Fibroblast of the aortic adventitia (primary cell): ENCODE data around the gene FAM53C. TPM values are rescaled to one million over a fixed set of nuclear protein-coding genes. Genes with fewer than 3 reads are reported as not detected.
"Not testable (repeated sequence)": the region's sequence is repeated elsewhere in the genome, so short reads cannot be mapped to it uniquely, and the experiment has no call there.

Experiments used
- DNase-seq: peaks from one replicate; pipeline ENCODE4 v3.0.0-alpha.2; 2010; ENCODE audit warnings: low read depth
- H3K4me3 ChIP-seq: 2 replicates; pipeline ENCODE4 v1.5.1; 2011; ENCODE audit warnings: low read depth, mild to moderate bottlenecking, control low read depth, low read length, moderate library complexity
- CTCF ChIP-seq: IDR thresholded peaks from 2 replicates; pipeline ENCODE4 v1.5.1; 2011; ENCODE audit warnings: mild to moderate bottlenecking, low read length, control low read depth, inconsistent platforms; ENCODE audit not compliant: insufficient read depth
- total RNA-seq: library from RNA; depleted of rRNA; stranded (reverse); fragments of >200 nt; gene quantifications from 2 replicates; pipeline ENCODE4 v1.2.3, GENCODE V29; 2012; ENCODE audit warnings: low replicate concordance

FAM53C gene
- 16.4 and 25.6 TPM in 2 replicates for total RNA-seq

DNA sequence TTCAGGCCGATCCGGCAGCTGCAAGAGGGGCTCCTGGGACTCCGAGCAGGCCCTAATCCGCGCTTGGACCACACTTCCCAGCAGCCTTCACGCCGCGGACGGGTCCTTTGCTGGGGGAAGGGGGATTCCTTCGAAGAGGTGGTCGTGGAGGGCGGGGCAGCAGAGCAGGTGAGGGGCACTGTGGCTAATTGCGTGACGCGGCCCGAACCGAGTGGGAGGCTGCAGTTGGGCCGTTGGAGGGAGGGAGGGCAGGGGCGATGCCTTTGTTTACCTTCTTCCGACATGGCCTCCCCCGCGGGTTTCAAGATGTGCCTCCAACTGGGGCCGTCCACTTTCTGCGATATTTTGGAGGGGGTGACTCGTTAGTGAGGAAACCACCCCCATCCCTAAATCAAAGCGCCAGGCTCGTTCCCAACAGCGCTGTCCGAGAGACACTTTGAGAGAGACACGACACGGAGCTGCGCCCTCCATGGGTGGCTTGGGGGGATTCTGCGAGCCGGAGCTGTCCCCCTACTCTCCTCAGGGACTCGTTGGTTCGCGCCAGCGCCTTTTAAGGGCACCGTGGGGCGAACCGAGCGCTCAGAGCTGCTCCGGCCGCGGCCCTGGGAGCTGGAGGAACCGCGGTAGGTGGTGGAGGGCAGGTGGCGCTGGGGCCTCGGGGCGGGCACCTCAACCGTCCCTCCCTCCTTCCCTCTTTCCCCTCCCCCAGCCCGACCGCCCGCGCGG lies at the start of gene FAM53C:
Gene FAM53C (plus strand): TSS at position 582 of the 726 bp plus-strand sequence. CDS start 3,070 bp downstream, outside the sequence.
- H3K4me3 ChIP-seq = peak within 1 kb of the TSS; percentile 95
- DNase-seq = peak; percentile 95
- no peak for TF ChIP-seq CTCF

- TF ChIP-seq CTCF = no peak
- H3K4me3 ChIP-seq = no peak overlapping the region
These were observed 48.8 kb upstream of the FAM53C start for GRCh38 chr5:138289296-138289695.

GRCh38 chr5:138303372-138303771 lies 34.7 kb upstream of the FAM53C start:
- no peak for DNase-seq
- H3K4me3 ChIP-seq = no peak overlapping the region
- no peak for TF ChIP-seq CTCF

More at GRCh38 chr5:138289296-138289695, 48.8 kb upstream of the FAM53C start:
- DNase-seq = no peak

- H3K4me3 ChIP-seq = no peak overlapping the region
- no peak for TF ChIP-seq CTCF
- no peak for DNase-seq
These were observed 32.3 kb upstream of the FAM53C start for GRCh38 chr5:138305797-138306196.

DNA sequence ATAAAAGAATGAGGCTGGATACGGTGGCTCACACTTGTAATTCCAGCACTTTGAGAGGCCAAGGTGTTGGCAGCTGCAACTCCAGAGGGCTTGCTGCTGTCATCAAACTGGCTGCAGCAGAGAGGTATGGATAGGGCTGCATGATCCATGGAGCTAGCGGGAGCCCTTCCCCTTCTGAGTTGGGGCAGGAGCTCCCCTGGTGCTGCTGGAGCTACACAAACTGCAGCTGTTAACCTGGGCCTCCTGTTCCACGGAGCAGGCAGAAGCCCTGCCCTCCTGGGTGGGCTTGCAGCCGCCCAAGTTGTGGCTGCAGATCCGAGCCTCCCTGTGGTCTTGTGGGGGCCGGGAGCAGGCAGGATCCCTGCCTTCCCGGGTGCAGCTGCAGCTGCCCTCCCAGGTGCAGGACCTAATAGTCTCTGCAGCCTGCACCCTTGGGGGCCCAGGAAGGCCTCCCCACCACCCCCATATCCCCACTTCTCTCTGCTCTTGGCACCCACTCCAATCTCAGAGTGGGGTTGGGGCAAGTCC lies 22.3 kb upstream of the FAM53C start:
- DNase-seq = no peak
- no peak for TF ChIP-seq CTCF
- H3K4me3 ChIP-seq = no peak overlapping the region

DNA sequence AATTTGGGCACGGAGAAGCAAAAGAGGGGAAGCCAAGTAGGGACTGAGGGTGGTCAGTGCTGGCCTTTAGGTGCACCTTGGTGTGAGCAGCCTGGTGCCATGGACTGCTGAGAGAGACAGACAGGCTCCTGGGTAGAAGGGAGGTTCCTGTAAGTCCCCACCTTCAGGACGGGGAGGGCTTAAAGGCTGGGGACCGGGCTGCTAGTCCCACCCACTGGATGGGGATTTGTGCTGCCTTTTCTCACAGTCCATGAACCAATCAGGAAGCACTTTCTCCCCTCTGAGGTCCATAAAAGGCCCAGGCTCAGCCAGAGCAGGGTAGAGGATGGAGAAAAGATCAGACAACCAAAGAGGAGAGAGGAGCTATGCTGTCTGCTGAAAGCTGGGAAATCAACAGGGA lies 21.7 kb upstream of the FAM53C start:
- no peak for TF ChIP-seq CTCF
- no peak overlapping the region for H3K4me3 ChIP-seq

DNA sequence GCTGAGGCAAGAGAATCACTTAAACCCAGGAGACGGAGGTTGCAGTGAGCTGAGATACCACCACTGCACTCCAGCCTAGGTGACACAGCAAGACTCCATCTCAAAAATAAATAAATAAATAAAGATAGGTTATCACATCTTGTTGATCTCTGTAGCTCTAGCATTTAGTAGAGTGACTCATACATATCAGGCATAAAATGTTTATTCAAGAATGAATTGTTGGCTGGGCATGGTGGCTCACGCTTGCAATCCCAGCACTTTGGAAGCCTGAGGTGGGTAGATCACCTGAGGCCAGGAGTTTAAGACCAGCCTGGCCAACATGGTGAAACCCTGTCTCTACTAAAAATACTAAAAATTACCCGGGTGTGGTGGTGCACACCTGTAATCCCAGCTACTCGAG lies 19.9 kb upstream of the FAM53C start:
- not testable (repeated sequence) for H3K4me3 ChIP-seq, DNase-seq

More for the DNA sequence above, 21.7 kb upstream of the FAM53C start:
- no peak for DNase-seq
